ENCODE results near the gene PKDREJ. TPM values are rescaled to one million over a fixed set of nuclear protein-coding genes. Genes with fewer than 3 reads are reported as not detected.

The PKDREJ gene
- total RNA-seq, 4 donors from 2014 or later: not detected

DNA sequence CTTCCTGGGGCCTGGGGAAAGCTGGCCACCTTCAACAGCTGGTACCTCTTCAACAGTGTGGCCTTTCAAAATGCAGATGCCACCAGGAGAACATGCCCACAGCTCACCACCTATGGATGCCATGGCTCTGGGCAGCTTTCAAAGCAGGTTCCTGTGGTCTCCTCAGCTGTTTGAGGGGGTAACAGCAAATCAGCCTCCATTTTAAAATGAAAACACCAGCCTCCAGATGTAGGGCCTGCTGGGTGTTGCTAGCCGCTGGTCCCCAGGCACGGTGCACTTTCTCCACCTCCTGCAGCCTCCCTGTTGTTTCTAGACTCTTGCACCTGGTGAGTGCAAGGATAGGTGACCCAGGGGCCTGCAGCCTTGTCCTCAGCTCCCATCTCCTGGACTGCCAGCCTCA lies 23.1 kb downstream of the PKDREJ start:
- in situ Hi-C loops (cut with MboI; ENCODE audit: low sequenced_read_pairs in 4 of 4): no loop called here
- ATAC-seq: no peak
- peaks cover 0 to 16% of the 10 kb centered on the region in 2 donors for H3K36me3 ChIP-seq
- TF ChIP-seq, protein P1, sequence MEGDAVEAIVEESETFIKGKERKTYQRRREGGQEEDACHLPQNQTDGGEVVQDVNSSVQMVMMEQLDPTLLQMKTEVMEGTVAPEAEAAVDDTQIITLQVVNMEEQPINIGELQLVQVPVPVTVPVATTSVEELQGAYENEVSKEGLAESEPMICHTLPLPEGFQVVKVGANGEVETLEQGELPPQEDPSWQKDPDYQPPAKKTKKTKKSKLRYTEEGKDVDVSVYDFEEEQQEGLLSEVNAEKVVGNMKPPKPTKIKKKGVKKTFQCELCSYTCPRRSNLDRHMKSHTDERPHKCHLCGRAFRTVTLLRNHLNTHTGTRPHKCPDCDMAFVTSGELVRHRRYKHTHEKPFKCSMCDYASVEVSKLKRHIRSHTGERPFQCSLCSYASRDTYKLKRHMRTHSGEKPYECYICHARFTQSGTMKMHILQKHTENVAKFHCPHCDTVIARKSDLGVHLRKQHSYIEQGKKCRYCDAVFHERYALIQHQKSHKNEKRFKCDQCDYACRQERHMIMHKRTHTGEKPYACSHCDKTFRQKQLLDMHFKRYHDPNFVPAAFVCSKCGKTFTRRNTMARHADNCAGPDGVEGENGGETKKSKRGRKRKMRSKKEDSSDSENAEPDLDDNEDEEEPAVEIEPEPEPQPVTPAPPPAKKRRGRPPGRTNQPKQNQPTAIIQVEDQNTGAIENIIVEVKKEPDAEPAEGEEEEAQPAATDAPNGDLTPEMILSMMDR (IDR thresholded peaks at IDR 0.05 in 4 of 5, conservative IDR thresholded peaks at IDR 0.05 in 1 of 5): no peak
- peaks cover 33 to 38% of the 10 kb centered on the region in 2 donors for H3K4me1 ChIP-seq
- H3K27ac ChIP-seq: no peak overlapping the region
- H3K9me3 ChIP-seq: no peaks in the 10 kb centered on the region
- no peaks in the 10 kb centered on the region for H3K27me3 ChIP-seq
- no peak for DNase-seq
- intact Hi-C loops (cut with DNase I; ENCODE audit: low total_unique reads): no loop called here
- H3K4me3 ChIP-seq: no peak overlapping the region

DNA sequence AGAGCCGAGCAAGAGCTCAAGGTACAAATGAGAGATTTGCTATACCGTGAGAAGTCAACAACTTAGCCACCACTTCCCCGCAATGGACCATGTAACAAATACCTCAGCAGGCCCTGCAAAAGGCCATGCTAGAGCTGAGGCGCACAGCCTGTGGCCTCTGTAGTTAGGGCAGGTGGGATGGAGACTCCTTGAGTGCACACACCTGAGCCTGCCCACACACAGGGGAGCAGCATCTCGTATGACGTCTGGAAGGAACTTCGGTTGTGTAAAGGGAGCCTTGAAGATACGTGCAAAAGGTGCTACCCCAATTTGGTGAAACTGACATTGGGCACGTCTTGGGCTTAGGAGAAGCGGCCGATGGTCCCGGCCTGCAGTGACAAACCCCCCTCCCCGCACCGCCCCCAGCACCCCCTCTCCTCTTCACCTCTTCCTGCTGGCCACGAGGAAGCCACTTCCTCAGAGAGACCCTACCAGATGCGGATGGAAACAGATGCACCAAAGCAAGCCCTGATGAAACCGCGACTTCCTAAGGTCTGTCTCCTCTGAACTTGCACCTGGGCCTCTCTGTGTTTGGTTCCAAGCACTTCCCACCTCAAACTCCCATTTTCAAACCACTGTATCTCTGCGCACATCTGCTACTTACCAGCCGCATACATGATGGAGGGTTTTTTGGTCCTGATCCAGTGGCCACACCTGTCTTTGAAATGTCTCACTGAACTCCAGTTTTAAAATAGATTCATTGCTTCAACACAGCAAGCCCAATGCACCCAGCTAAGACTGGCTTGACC lies 23.7 kb downstream of the PKDREJ start:
- peak in 1 of 2 donors; percentile 63 for ATAC-seq
- Histone ChIP-seq H3K9me3 (no peaks in the 10 kb centered on the region), H3K27me3 (no peaks in the 10 kb centered on the region), H3K36me3 (peaks cover 0 to 17% of the 10 kb centered on the region in 2 donors), H3K4me1 (peaks cover 32 to 34% of the 10 kb centered on the region in 2 donors), H3K4me3 (no peak overlapping the region), H3K27ac (peak overlapping the region in 1 of 4 donors; percentile 44)
- in situ Hi-C loops (cut with MboI; ENCODE audit: low sequenced_read_pairs in 4 of 4) (no loop called here), intact Hi-C loops (cut with DNase I; ENCODE audit: low total_unique reads) (no loop called here)
- peak in 1 of 2 donors; percentile 35 for DNase-seq
- no peak for TF ChIP-seq POLR2A (IDR thresholded peaks at IDR 0.05)
- TF ChIP-seq, protein P1 (IDR thresholded peaks at IDR 0.05 in 4 of 5, conservative IDR thresholded peaks at IDR 0.05 in 1 of 5): no peak

DNA sequence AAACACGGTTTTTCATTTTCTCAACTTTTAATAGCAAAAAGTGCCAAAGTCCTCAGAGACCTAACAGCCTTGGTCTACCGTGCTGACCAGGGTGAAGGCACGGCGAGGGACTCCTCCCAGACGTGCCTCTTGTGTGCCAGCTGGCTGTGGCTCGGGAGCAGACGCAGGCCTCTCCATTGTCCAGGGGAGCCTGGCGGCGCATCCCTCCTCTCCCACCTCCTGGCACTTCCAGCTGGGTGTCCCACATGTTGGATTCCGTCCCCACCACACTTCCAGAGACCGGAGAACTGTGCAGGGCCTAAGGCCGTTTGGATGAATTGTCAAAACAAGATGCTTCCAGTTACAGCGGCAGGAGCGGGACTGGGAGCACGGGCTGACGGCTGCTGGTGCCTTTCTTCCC lies 24.6 kb downstream of the PKDREJ start:
- Histone ChIP-seq H3K4me3 (no peak overlapping the region), H3K27me3 (no peaks in the 10 kb centered on the region), H3K4me1 (peaks cover 37 to 41% of the 10 kb centered on the region in 2 donors), H3K36me3 (peaks cover 0 to 11% of the 10 kb centered on the region in 2 donors), H3K27ac (peak overlapping the region; percentile 1 to 54 (median 48)), H3K9me3 (no peaks in the 10 kb centered on the region)
- peak in 1 of 2 donors; percentile 42 for DNase-seq
- intact Hi-C loops (cut with DNase I; ENCODE audit: low total_unique reads) (no loop called here), in situ Hi-C loops (cut with MboI; ENCODE audit: low sequenced_read_pairs in 4 of 4) (no loop called here)
- ATAC-seq: peak in 1 of 2 donors; percentile 52
- no peak for TF ChIP-seq POLR2A (IDR thresholded peaks at IDR 0.05)
- TF ChIP-seq, protein P1 (IDR thresholded peaks at IDR 0.05 in 4 of 5, conservative IDR thresholded peaks at IDR 0.05 in 1 of 5): no peak

DNA sequence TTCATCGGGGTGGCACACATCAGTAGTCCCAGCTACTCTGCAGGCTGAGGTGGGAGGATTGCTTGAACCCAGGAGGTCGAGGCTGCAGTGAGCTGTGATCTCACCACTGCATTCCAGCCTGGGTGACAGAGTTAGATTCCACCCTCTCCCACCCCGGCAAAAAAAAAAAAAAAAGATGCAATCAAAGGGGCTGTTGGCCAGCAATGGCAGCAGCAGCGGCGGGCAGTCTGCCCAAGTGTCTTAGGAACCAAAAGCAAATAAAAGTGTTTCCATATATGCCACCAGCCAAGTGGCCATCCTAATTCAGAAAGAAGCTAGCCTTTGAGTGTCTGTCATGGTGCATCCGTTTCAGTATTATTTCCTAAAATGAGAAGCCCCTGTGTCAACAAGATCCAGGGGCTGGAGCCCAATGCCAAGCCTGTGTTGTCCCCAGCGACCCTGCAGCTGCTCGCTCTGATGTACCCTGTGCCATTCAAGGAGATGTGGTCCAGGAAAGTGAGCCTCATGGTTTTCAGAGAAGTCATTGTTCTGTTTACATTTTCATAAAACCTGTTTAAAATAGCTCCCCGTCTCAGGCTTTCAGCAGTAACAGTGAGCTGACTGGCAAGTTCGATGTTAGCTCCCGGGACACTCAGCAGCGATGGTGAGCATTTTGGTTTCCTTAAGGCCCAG lies 25.6 kb downstream of the PKDREJ start:
- Histone ChIP-seq H3K27ac (peak overlapping the region; percentile 1 to 54 (median 48)), H3K36me3 (peaks cover 0 to 11% of the 10 kb centered on the region in 2 donors), H3K27me3 (no peaks in the 10 kb centered on the region), H3K4me1 (peaks cover 42 to 46% of the 10 kb centered on the region in 2 donors), H3K4me3 (no peak overlapping the region), H3K9me3 (no peaks in the 10 kb centered on the region)
- ATAC-seq (no peak), DNase-seq (no peak)
- in situ Hi-C loops (cut with MboI; ENCODE audit: low sequenced_read_pairs in 4 of 4): no loop called here
- TF ChIP-seq, protein P1 (IDR thresholded peaks at IDR 0.05 in 4 of 5, conservative IDR thresholded peaks at IDR 0.05 in 1 of 5): no peak
- intact Hi-C loops (cut with DNase I; ENCODE audit: low total_unique reads): no loop called here
